ENCODE measurements around the gene MYBL2. TPM values are rescaled to one million over a fixed set of nuclear protein-coding genes. Genes with fewer than 3 reads are reported as not detected.

Gene MYBL2
- total and polyA plus RNA-seq, 8 donors, result 6.1 to 37.5 (median 19.5) TPM

DNA sequence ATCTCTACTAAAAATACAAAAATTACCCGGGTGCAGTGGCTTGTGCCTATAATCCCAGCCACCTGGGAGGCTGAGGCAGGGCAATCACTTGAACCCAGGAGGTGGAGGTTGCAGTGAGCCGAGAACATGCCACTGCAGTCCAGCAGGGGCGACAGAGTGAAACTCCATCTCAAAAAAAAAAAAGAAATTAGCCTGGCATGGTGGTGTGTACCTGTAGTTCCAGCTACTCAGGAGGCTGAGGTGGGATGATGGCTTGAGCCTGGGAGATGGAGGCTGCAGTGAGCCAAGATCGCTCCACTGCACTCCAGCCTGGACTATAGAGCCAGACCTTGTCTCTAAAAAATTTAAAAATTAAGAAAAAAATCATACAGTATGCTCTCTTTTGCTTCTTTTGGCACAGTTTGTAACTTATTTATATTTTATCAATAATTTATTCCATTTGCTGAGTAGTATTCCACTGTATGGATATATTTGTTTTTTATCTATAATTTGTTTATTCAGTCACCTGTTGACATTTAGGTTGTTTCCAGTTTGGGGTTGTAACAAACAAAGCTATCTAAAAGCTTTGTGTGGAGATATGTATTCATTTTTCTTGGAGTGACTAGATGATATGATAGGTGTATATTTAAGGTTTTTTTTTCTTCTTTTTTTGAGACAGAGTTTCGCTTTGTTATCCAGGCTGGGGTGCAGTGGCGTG, 8.0 kb upstream of the MYBL2 start:
- Histone ChIP-seq H3K4me3 (no peak overlapping the region), H3K4me1 (peaks cover 0 to 7% of the 10 kb centered on the region in 2 donors), H3K36me3 (no peaks in the 10 kb centered on the region), H3K9me3 (no peaks in the 10 kb centered on the region), H3K27me3 (peaks cover 0 to 12% of the 10 kb centered on the region in 2 donors), H3K27ac (no peak overlapping the region)
- intact Hi-C loops (cut with DNase I), result no loop called here
- DNase-seq, result no peak
- TF ChIP-seq, protein P1, sequence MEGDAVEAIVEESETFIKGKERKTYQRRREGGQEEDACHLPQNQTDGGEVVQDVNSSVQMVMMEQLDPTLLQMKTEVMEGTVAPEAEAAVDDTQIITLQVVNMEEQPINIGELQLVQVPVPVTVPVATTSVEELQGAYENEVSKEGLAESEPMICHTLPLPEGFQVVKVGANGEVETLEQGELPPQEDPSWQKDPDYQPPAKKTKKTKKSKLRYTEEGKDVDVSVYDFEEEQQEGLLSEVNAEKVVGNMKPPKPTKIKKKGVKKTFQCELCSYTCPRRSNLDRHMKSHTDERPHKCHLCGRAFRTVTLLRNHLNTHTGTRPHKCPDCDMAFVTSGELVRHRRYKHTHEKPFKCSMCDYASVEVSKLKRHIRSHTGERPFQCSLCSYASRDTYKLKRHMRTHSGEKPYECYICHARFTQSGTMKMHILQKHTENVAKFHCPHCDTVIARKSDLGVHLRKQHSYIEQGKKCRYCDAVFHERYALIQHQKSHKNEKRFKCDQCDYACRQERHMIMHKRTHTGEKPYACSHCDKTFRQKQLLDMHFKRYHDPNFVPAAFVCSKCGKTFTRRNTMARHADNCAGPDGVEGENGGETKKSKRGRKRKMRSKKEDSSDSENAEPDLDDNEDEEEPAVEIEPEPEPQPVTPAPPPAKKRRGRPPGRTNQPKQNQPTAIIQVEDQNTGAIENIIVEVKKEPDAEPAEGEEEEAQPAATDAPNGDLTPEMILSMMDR (IDR thresholded peaks at IDR 0.05), result no peak
- no peak for ATAC-seq

DNA sequence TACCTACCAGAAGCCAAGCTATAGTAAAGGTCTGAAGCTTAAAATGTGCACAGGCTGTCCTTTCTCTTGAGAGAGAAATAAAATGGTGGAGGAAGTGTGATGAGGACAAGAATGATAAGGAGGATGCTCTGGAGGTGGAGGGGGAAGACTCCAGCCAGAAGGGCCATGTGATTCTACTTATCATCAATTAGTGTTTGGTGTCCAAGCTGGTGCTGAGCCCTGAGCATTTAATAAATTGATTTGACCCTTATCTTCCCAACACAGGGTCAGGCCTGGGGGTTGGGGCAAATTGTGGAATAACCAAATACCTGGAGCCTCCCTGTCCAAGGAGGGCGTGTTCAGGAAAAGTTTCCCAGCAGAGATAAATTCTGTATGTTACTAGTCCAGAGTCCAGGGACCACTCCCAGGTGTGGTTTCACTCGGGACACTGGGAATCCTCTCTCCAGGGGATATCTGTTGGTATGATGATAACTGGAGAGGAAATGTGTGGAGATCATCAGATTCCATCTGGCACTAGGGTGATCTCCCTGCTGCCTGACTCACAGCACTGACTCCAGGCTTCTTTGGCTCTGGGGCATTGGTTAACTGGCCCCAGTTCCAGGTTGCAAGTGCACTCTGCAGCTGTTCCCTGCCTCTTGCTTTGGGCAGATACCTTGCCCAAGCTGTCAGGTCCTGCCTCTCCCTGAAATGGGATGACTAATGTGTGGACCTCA, 3.8 kb upstream of the MYBL2 start:
- Histone ChIP-seq H3K4me1 (peaks cover 7 to 18% of the 10 kb centered on the region in 2 donors), H3K36me3 (no peaks in the 10 kb centered on the region), H3K4me3 (no peak overlapping the region), H3K9me3 (no peaks in the 10 kb centered on the region), H3K27me3 (peaks cover 0 to 43% of the 10 kb centered on the region in 2 donors), H3K27ac (no peak overlapping the region)
- ATAC-seq (no peak), DNase-seq (no peak)
- TF ChIP-seq, protein P1 (IDR thresholded peaks at IDR 0.05), result no peak
- intact Hi-C loops (cut with DNase I), result no loop called here

DNA sequence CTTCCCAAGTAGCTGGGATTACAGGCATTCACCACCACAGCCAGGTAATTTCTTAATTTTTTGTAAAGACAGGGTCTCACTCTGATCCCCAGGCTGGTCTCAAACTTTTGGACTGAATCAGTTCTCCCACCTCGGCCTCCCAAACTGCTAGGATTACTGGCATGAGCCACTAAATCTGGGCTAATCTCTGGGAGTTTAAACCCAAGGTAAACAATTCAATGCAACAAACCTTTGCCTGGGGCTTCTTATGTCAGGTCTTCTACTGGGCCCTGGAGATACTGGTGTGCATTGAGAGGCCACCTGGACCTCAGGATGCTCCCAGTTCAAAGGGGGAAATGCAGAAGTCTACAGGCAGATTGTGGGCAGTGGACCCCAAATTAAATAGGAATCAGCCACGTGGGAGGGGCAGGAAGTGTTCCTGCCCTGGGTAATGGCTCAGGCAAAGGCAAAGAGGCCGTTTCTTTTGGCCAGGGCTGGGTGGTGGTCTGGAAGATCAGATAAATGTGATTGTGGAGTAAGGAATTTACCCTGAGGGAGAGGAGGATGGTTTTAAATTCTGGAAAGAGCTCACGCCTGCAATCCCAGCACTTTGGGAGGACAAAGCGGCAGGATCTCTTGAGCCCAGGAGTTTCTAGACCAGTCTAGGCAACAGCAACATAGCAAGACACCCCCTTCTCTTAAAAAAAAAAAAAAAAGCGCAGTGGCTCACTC, 1.3 kb upstream of the MYBL2 start:
- no peak overlapping the region for H3K4me3 ChIP-seq
- DNase-seq (peak in 1 of 4 donors; percentile 1), ATAC-seq (no peak)
- intact Hi-C loops (cut with DNase I), result no loop called here
- H3K36me3 ChIP-seq, result no peaks in the 10 kb centered on the region
- H3K27me3 ChIP-seq, result peaks cover 0 to 64% of the 10 kb centered on the region in 2 donors
- peaks cover 6 to 18% of the 10 kb centered on the region in 2 donors for H3K4me1 ChIP-seq
- TF ChIP-seq, protein P1 (IDR thresholded peaks at IDR 0.05), result no peak
- no peak overlapping the region for H3K27ac ChIP-seq
- no peaks in the 10 kb centered on the region for H3K9me3 ChIP-seq

- Histone ChIP-seq H3K4me1 (peaks cover 6 to 18% of the 10 kb centered on the region in 2 donors), H3K36me3 (no peaks in the 10 kb centered on the region), H3K4me3 (peak overlapping the region in 1 of 2 donors; percentile 46), H3K27me3 (peaks cover 0 to 64% of the 10 kb centered on the region in 2 donors), H3K27ac (no peak overlapping the region), H3K9me3 (no peaks in the 10 kb centered on the region)
- DNase-seq, result peak in 2 of 4 donors; percentile 36 to 69
- intact Hi-C loops (cut with DNase I), result no loop called here
- TF ChIP-seq, protein P1 (IDR thresholded peaks at IDR 0.05), result no peak
- no peak for ATAC-seq
These were observed 623 bp downstream of the MYBL2 start for GRCh38 chr20:43667341-43668132.

All from left lung (tissue), 10 donors.